GM18870 (cell line): ENCODE data around the gene COL4A3.
A peak's percentile ranks its signal among the peaks of the same experiment; 100 is the strongest.

Source experiments
- ATAC-seq: cut with Tn5 transposase; IDR thresholded peaks from one replicate; pipeline ENCODE4 v1.9.1; 2021; ENCODE audit warnings: moderate library complexity; ENCODE audit not compliant: unreplicated experiment

The COL4A3 gene

DNA sequence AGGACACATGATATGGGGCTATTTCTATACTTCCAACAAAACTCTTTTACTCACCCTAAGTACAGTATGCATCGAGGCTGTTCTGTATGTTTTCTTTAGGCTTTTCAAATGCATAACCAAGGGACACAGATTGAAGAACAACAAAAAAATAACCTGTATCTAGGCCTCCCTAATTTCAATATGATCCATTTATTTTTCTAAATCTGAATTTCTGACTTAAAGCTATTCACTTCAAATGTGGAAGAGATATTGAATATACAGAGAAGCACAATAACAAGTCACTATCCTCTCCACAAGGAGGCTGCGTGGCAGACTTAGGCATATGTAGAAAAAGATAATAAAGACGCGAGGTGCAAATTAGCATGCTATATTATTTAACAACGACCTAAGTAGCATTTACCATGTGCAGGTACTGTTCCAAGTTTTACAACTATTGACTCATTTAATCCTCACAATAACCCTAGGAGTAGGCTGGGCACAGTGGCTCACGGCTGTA, 121.4 kb downstream of the COL4A3 start:
- no peak for ATAC-seq

DNA sequence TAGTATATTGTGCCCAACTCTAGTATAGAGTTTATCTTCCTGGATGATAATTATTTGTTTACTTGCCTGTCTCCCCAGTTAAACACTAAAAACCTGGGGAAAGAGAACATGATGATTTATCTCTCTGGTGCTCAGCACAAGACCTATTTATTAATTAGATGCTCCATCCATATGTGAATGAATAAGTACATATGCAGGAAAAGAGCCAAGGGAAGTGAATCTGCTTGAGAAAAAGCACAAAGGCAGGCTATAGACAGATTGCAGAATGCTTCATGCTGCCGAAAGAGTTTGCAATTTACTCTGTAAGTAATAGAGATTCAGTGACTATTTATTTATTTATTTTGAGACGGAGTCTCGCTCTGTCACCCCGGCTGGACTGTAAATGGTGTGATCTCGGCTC, 123.3 kb downstream of the COL4A3 start:
- ATAC-seq: no peak

DNA sequence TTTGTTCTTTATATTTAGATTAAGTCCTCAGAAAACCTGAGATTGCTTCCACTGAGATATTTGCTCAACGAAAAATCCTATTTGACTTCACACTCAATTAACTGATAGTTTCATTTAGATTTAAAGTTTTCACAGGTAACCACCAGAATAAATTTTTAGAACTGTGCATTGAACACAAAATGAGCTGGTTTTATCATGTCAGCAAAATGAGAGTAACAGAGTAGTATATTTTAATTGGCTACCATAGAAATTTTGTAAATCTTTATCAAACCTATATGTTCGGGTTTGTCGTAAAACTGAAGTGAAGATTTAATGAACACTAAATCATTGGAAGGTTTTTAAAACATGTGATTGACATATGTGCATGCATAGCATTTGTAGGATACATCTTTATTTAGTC, 127.9 kb downstream of the COL4A3 start:
- ATAC-seq: no peak

DNA sequence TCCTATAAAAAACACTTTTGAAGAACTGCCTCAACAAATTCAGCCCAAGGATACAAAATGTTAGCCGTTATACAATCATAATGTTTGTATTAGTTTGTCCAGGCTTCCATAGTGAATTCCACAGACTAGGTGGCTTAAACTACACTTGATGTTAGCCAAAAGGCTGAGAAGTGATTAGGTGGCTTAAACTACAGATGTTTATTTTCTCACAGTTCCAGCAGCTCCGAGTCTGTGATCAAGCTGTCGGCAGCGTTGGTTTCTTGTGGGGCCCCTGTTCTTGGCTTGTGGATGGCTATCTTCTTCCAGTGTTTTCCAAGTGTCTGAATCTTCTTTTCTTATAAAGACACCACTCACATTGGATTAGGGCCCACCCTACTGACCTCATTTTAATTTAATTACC, 129.1 kb downstream of the COL4A3 start:
- ATAC-seq: no peak

DNA sequence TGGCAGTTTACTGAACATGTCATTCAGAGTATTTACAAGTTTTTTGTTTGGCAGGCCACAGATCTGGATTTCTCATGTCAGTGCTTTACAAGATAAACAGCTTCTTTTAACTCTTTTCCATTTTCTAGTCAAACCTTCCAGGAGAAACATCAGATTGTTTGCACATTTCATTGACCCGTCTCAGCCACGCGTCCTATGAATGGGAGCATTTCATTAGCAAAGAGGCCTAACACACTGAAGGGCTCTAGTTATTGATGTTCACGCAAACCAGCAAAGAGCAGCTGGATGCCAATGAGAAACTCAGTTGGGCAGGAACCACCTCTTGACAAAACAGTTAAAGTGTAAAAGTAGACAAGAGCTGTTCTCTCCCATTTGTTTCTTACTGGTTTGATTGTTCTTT, 131.4 kb downstream of the COL4A3 start:
- ATAC-seq: no peak

DNA sequence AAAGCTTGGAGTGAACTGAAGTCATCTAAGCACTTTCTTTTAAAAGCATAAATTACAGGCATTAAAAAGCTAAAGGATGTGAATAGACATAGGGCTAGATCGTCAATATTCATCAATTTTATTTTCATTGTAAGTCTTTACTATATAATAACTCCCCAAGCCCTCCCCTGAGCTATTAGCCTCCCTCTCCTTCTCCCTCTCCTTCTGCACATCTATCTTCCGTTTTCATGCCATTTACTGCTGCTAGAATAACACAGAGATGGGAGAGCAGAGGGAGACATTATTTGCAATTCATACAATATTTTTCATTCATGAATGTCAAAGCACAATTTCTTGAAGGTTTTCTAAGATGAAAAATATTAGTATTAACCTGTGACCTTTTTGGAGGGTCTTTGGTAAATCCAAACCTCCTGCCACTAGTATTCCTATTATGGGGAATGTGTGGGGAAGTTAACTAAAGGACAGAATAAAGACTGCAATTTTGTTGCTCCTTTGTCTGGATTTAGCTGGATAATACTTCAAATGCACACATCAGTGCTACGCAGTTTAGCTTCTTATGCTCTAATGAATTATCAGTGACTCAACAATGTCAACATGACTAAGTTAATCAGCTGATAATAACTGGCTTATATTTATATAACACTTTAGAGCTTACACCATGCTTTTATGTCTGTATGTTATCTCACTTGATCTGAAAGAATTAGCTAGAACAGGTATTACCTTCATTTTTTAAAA, 132.4 kb downstream of the COL4A3 start:
- no peak for ATAC-seq

DNA sequence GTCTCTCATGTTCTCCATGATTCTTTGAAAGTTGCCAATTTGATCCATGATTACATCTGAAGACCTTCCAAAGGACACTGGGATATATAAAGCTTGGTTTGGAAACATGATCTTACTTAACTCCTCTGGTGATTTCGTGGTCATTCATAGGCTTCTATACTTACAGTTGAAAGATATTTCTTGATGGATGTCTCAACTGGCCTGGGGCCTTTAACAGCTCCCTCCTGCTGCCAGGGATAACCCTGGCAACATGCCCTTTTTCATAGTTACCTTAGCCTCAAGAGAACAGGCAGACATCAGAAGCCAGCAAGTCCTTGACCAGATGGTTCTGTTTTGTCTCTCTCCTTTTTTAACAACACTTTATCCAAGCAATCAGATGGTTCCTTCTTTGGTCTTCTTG, 137.1 kb downstream of the COL4A3 start:
- ATAC-seq: no peak

DNA sequence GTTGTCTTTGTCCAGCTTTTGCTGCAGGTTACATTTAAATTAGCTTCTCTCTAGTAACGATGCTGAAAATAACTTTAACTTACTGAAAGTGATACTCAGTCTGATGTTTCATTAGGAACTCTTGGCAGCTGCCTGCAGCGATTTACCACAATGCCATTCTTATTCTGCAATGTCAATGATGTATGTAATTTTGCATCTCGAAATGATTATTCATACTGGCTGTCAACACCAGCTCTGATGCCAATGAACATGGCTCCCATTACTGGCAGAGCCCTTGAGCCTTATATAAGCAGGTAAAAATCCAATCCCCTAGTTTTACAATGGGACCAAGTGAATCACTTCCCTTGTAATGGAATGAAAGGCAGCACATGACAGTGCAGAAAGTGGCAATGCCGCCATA, 144.4 kb downstream of the COL4A3 start:
- peak; percentile 85 for ATAC-seq

DNA sequence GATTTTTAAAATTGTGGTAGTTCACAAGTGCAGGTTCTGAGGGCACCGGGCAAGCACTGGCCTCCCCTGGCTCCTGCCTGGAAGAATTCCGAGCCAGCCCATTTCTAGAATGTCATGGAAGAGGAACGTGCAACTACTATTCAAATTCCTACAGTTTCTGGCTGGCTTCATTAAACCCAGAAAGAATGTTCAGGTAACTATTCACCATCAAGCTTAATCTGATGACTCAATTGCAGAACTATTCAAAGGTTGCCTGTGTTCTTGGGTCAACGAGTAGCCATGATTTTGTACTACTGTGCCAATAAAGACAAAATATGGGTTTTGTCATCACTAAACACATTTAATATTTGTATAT, 146.3 kb downstream of the COL4A3 start:
- ATAC-seq: no peak

DNA sequence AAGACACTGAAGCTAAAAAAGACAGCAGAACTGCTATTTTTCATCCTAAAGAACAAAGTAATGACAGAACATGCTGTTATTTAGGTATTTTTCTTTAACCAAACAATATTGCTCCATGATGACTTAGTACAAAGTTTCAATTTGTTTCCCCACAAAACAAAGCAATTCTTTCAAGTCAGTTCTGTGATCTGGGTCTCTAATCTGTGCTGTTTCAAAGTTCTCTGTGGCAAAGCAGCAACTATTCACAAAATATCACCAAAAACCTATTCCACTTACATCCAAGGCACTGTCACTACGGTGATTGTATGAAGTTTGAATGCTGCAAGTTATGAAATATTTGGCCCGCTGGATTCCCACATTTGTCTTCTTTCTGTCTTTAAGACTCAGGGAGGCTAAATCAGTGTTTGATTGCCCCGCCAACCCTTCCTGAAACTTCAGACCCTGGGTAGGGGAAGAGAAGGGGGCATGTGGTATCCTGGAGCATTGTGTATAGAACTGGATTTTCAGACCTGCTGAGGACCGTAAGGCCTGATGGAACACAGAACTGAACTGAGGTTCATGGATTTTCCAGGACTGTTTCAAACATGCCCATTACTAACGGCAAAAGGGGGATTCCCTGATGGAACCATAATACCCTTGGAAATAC, 147.6 kb downstream of the COL4A3 start:
- no peak for ATAC-seq

DNA sequence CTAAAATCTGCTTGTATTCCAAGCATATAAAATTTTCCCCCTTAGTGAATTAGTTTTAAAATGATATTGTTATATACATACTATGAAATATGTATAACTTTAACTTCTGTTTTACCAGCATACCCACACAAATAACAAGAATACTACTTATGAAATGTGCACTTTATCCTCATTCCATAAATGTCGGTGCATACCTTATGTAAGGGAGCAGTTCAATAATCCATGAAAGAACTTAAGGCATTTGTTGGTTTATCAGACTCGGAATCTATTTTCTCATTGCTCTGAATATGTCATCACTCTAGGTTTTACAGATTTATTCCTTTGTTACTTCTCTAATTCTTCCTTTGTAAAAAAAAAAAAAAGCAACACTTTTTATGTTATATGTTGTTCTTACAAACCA, 148.2 kb downstream of the COL4A3 start:
- no peak for ATAC-seq

DNA sequence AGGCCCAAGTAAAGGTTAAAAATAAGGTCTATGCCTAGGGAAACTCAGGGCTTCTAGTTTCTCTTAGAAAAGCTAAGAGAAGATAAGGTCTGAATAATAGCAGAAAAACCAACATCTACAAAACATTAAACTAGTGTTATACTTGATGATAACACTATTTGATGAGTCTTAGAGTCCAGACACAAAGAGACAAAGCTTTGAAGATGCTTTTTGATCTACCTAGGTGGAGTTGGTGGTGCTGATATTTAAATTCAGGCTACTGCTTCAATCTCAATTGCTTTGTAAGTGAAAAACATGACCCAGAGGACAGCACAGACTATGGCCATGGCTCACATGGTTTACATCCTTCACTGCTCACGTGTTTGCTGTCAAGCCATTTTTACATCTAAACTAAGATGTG, 148.9 kb downstream of the COL4A3 start:
- ATAC-seq: no peak

DNA sequence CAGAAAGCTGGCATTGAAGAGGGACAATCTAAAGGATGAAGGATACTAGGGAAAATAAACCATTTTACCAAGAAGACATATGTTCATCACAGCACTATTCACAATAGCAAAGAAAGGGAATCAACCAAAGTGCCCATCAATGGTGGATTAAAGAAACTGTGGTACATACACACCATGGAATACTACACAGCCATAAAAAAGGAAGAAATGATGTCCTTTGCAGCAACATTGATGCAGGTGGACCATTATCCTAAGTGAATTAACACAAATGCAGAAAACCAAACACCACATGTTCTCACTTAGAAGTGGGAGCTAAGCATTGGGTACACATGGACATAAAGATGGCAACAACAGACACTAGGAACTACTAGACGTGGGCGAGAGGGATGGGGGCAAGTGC, 153.4 kb downstream of the COL4A3 start:
- no peak for ATAC-seq

DNA sequence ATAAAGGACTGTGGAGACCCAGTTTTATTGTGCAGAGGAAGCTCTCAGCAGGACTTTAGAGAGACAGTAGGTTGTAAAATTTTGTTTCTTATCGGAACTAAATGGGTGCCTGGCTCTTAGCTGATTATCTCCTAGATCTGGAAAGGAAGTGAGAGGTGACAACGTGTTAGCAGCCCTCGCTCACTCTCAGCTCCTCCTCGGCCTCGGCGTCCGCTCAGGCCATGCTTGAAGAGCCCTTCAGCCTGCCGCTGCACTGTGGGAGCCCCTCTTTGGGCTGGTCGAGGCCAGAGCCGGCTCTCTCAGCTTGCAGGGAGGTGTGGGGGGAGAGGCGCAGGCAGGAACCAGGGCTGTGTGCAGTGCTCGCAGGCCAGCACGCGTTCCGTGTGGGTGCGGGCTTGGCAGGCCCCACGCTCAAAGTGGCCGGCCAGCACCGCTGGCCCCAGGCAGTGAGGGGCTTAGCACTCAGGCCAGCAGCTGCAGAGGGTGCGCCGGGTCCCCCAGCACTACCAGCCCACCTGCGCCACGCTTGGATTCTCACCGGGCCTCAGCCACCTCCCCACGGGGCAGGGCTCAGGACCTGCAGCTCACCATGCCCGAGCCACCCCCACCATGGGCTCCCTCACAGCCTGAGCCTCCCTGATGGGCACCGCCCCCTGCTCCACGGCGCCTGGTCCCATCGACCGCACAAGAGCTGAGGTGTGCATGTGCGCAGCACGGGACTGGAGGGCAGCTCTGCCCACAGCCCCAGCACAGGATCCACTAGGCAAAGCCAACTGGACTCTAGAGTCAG, 156.1 kb downstream of the COL4A3 start:
- no peak for ATAC-seq

DNA sequence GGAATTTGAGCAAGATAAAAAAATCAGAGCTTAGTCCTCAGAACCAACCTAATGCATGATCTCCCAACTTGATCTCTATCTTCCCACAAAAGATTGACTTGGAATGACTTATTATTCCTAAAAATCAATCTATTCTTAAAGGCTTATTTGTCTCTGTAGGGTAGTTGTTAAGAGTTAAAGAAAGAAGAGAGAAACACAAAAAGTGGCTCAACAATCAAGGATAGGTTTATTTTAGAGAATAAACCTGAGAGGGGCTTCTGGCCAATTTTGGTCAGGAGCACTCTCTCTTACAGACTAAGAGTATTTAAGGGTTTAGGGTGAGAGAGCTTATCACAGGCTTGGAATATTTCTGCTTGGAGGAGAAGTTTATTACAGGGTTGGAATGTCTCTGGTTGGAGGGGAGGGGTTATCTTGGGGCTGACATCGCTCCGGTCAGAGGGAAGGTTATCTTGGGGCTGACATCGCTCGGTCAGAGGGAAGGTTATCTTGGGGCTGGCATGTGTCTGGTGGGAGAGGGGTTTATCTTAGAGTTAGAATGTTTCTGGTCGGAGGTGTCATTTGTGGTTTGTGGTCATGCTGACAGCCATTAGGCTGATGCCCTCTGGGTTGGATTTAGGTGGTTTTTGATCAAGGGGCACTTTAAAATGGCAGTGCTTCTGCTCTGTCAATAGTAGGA, 158.2 kb downstream of the COL4A3 start:
- ATAC-seq: no peak

DNA sequence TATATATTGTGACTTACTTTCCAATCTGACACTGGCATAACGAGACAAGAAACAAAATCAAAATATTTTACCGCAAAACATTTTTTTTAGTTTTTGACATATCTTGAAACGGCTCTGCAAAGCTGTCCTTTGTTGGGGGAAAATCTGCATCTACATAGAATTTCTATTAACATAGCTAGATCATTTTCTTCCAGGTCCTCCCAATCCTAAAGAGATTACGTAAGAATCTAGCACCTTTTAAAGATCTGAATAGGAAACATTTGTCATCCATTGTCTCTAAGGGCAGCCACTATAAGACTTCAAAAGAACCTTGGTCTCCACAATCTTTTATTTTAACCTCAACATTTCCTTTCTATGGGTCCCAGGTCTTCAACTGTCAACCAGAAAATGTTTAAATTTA, 159.4 kb downstream of the COL4A3 start:
- no peak for ATAC-seq

DNA sequence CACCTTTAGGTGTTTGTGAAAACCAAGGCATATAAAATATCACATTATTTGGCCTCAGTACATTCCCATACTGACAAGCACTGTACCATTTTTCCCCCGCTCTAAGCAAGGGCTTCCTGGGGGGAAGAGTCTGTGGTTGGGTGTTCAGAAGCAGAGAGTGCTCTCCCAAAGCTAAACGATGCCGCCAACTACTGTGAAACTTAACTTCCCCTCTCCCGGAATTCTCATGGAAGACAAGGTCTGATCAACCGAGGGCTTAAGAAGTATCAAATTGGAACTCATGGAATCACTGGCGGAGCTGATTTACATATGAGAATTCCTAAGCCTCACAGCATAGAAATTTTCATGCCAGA, 160.2 kb downstream of the COL4A3 start:
- ATAC-seq: peak; percentile 9

DNA sequence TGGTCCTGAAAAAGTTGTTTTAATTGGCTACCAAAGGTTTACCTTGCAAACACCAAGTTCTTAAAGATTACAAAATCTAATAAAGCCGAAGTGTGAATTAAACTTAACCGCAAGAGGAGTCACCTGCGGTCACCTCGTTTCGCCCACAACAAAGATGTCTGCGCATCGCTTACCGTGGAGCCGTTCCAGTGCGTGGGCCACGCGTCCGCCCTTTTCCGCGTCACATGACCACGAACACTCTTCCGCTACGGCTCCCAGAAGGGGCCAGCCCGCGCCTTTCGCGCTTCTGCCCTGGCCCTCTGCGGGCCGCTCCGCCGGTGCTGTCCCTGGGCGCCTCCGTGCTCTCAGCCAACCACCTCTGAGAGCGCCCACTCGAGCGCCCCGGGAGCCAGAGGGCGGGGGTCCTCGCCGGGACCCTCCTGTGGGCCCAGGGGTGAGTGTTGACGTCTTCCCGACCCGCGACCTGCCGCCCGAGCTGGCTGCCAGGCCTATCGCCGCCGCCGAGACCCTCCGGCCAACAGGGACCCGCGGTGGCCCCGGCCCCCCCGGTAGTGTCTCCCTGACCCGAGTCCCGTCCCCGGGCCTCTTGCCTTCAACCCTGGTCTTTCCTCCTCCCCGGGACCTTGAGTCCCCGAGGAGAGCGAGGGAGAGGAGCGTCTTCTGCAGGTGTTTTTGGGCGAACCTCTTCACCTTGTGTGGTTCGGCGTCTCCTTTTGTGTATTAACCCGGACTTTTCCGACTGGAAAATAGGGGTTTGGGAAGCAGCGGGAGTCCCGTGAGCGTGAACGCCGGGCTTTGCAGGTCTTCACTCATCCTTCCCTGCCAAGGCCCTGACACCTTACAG, 160.8 kb downstream of the COL4A3 start, which contains the start of gene MFF:
TSS of gene MFF (plus strand) at position 257 of the 844 bp plus-strand sequence. CDS start 5,415 bp downstream, outside the sequence.
- peak; percentile 91 for ATAC-seq

DNA sequence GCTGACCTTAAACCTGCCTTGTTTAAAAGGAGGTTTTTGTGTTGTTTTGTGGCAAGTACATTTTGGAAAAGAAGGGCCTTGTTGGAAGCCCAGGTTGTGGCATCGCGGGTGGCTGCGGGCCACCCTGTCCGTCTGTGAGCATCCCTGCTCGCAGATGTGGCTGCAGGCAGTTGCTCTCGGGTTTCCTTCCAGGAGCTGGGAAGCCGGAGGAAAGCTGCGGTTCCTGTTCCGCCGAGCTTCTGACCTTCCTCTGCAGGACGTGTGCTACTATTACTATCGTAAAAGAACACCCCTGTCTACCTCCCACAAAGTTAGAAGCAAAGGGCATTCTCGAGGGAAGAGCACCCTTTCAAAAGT, 161.4 kb downstream of the COL4A3 start:
- peak; percentile 9 for ATAC-seq

DNA sequence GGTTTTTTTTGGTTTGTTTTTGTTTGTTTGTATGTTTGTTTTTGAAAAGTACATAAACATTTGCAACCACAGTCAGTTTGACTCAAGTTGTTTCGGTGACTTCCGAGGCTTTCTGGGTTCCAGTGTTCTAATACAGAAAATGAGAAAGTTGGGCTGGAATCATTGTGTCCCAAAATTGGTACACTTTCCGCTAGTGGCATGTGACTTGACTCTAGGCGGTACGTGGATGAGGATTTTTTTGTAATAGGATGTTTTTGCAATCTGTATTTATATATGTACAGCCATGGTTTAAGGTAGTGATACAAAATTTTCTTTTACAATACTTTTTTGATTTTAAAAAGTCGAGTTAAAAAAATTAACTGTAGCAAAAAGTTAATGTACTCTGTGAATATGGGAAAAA, 162.4 kb downstream of the COL4A3 start:
- no peak for ATAC-seq

DNA sequence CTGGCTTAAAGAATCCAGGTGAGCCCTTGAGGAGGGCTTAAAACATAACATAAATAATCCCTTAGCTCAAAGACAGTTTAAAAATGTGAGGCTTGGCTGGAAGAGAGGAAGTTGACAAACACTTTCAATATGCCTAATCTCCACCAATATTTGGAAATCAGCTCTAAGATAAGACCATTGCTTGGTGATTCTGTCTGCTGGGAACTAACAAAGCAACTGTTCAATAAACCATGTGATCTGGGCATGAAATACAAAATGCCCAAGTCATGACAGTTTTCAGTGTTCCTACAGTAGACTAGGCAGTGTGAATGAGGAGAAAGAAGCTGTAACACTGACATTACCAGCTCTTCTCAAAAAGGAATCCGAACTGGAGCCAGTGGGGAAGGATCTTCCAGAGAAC, 171.3 kb downstream of the COL4A3 start:
- ATAC-seq: no peak
